K562 (cell line): ENCODE results near the gene OTOR.

Experiments
- ARNT ChIP-seq, 2 experiments: fragments of 450-650 bp; IDR thresholded peaks; 2 replicates each; pipeline ENCODE4 v1.6.1; 2016; ENCODE audit warnings: mild to moderate bottlenecking in 1 of 2
- CREB1 ChIP-seq, 2 experiments: sonication (generic) in 1 of 2; formaldehyde crosslinking in 1 of 2; IDR thresholded peaks; 2 replicates each; pipeline versions ENCODE4 v1.6.1 to v1.8.0; 2012 to 2022; ENCODE audit warnings: inconsistent platforms in 1 of 2, mild to moderate bottlenecking in 1 of 2, missing genetic modification reagents in 1 of 2, moderate library complexity in 1 of 2
- MAZ ChIP-seq, 2 experiments: fragments of 450-650 bp in 1 of 2; sonication (generic) in 1 of 2; formaldehyde crosslinking; IDR thresholded peaks in 1 of 2; conservative IDR thresholded peaks in 1 of 2; 2 replicates each; pipeline versions ENCODE4 v1.4.0 to v1.5.0; 2020; ENCODE audit warnings: mild to moderate bottlenecking in 1 of 2, missing genetic modification reagents in 1 of 2
- POLR2A ChIP-seq: fragments of 450-650 bp; conservative IDR thresholded peaks from 2 replicates; pipeline ENCODE4 v1.6.1; 2016
- SMAD3 ChIP-seq: fragments of 450-650 bp; formaldehyde crosslinking; conservative IDR thresholded peaks from 2 replicates; pipeline ENCODE4 v1.4.0; 2020; ENCODE audit warnings: mild to moderate bottlenecking
- SRF ChIP-seq, 2 experiments: fragments of 250-450, 450-650 bp in 1 of 2; sonication (Bioruptor Pico) in 1 of 2; sonication (generic) in 1 of 2; formaldehyde crosslinking; IDR thresholded peaks; 2 replicates each; pipeline versions ENCODE4 v1.5.0 to v1.5.1; 2020 to 2022; ENCODE audit warnings: mild to moderate bottlenecking in 1 of 2, missing genetic modification reagents in 1 of 2
- TAF1 ChIP-seq: IDR thresholded peaks from 2 replicates; pipeline ENCODE4 v1.6.1; 2011; ENCODE audit warnings: mild to moderate bottlenecking, low read length, moderate library complexity; ENCODE audit not compliant: insufficient read depth, control insufficient read depth, severe bottlenecking; ENCODE audit errors: extremely low read depth

- TF ChIP-seq SMAD3: no peak
- no peak for TF ChIP-seq ARNT (IDR thresholded peaks at IDR 0.05)
- no peak for TF ChIP-seq POLR2A
- TF ChIP-seq MAZ (CRISPR knock-in tag; conservative IDR thresholded peaks at IDR 0.05 in 1 of 2, IDR thresholded peaks at IDR 0.05 in 1 of 2): no peak
- TF ChIP-seq SRF (CRISPR knock-in tag; IDR thresholded peaks at IDR 0.05): no peak
- TF ChIP-seq TAF1: no peak
- TF ChIP-seq CREB1 (IDR thresholded peaks at IDR 0.05): no peak
- TF ChIP-seq CREB1 (CRISPR knock-in tag; IDR thresholded peaks at IDR 0.05): no peak
These were observed 40.5 kb upstream of the OTOR start for GRCh38 chr20:16707674-16708073.
